ENCODE results near the gene ZNF814. TPM values are rescaled to one million over a fixed set of nuclear protein-coding genes. Genes with fewer than 3 reads are reported as not detected.
A peak's percentile ranks its signal among the peaks of the same experiment; 100 is the strongest.

Gene ZNF814
- total and polyA plus RNA-seq, 4 donors, result 7.2 to 29.4 (median 11.7) TPM

GRCh38 chr19:57803265-57803593 lies 85.6 kb downstream of the ZNF814 start:
- 4 to 11% methylated on average over 6 of the region's 6 CpGs for WGBS, 2 donors
- TF ChIP-seq CTCF (IDR thresholded peaks at IDR 0.05; ENCODE audit: control extremely low read depth, extremely low read depth), result no peak
- Histone ChIP-seq H3K4me3 (no peak overlapping the region), H3K9ac (ENCODE audit: insufficient read depth in 1 of 2, low read length in 2 of 2) (peak overlapping the region; percentile 59 to 83), H3K9me3 (ENCODE audit: control insufficient read depth in 4 of 4, insufficient read depth in 3 of 4, low read length in 3 of 4) (peaks cover 0 to 4% (median 0%) of the 10 kb centered on the region in 4 donors), H3K27me3 (ENCODE audit: control insufficient read depth in 3 of 3, insufficient read depth in 3 of 3, low read length in 2 of 3) (no peaks in the 10 kb centered on the region), H3K27ac (ENCODE audit: low read depth in 1 of 2, low read length in 1 of 2) (peak overlapping the region in 1 of 2 donors; percentile 89), H3K36me3 (ENCODE audit: control insufficient read depth in 4 of 4, insufficient read depth in 4 of 4, low read length in 4 of 4) (peaks cover 0 to 9% (median 3%) of the 10 kb centered on the region in 4 donors), H3K4me1 (ENCODE audit: control insufficient read depth in 5 of 5, insufficient read depth in 5 of 5, low read length in 5 of 5) (peaks cover 0 to 19% (median 4%) of the 10 kb centered on the region in 5 donors)
- peak in 1 of 3 donors; percentile 76 for DNase-seq
- no peak for ATAC-seq (ENCODE audit: insufficient read depth, low FRiP score)

DNA sequence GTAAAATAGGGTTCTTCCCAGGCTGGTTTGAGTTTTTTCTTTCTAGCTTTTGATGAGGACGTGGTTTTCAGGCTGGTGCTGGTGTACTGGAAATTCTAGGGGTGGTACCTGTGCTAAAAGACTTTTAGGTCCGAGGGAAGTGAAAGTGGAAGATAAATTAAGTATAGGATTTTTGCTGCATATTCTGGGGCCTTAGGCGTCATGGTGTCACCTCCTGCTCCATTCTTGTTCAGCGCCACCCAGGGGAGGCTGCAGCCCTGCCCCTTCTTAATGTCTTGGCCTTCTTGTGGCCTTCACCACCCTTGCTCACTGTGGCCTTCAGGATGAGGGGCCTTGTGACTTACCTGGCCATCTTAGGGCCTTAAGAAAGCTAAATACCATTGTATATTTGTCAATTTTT lies 86.6 kb downstream of the ZNF814 start:
- Histone ChIP-seq H3K4me3 (no peak overlapping the region), H3K27me3 (ENCODE audit: control insufficient read depth in 3 of 3, insufficient read depth in 3 of 3, low read length in 2 of 3) (no peaks in the 10 kb centered on the region), H3K36me3 (ENCODE audit: control insufficient read depth in 4 of 4, insufficient read depth in 4 of 4, low read length in 4 of 4) (peaks cover 0 to 5% (median 1%) of the 10 kb centered on the region in 4 donors), H3K4me1 (ENCODE audit: control insufficient read depth in 5 of 5, insufficient read depth in 5 of 5, low read length in 5 of 5) (peaks cover 0 to 19% (median 4%) of the 10 kb centered on the region in 5 donors), H3K9ac (ENCODE audit: insufficient read depth in 1 of 2, low read length in 2 of 2) (no peak overlapping the region), H3K27ac (ENCODE audit: low read depth in 1 of 2, low read length in 1 of 2) (no peak overlapping the region), H3K9me3 (ENCODE audit: control insufficient read depth in 4 of 4, insufficient read depth in 3 of 4, low read length in 3 of 4) (peaks cover 0 to 4% (median 0%) of the 10 kb centered on the region in 4 donors)
- ATAC-seq (ENCODE audit: insufficient read depth, low FRiP score) (no peak), DNase-seq (no peak)
- TF ChIP-seq CTCF (IDR thresholded peaks at IDR 0.05; ENCODE audit: control extremely low read depth, extremely low read depth), result no peak
- 88 to 90% methylated on average over 4 of the region's 4 CpGs for WGBS, 2 donors

GRCh38 chr19:57800696-57801095 lies 88.1 kb downstream of the ZNF814 start:
- DNase-seq (no peak), ATAC-seq (ENCODE audit: insufficient read depth, low FRiP score) (no peak)
- Histone ChIP-seq H3K4me1 (ENCODE audit: control insufficient read depth in 5 of 5, insufficient read depth in 5 of 5, low read length in 5 of 5) (peaks cover 0 to 19% (median 3%) of the 10 kb centered on the region in 5 donors), H3K9ac (ENCODE audit: insufficient read depth in 1 of 2, low read length in 2 of 2) (no peak overlapping the region), H3K36me3 (ENCODE audit: control insufficient read depth in 4 of 4, insufficient read depth in 4 of 4, low read length in 4 of 4) (peaks cover 0 to 10% (median 6%) of the 10 kb centered on the region in 4 donors), H3K9me3 (ENCODE audit: control insufficient read depth in 4 of 4, insufficient read depth in 3 of 4, low read length in 3 of 4) (peaks cover 0 to 4% (median 0%) of the 10 kb centered on the region in 4 donors), H3K27me3 (ENCODE audit: control insufficient read depth in 3 of 3, insufficient read depth in 3 of 3, low read length in 2 of 3) (no peaks in the 10 kb centered on the region), H3K27ac (ENCODE audit: low read depth in 1 of 2, low read length in 1 of 2) (no peak overlapping the region), H3K4me3 (no peak overlapping the region)
- TF ChIP-seq CTCF (IDR thresholded peaks at IDR 0.05; ENCODE audit: control extremely low read depth, extremely low read depth), result no peak
- 78 to 86% methylated on average over 5 of the region's 5 CpGs for WGBS, 2 donors

Other genes starting within 250 kb of the ZNF814 start
- under 1 TPM in 1 of 2 donors, not detected in 1; 0.21 TPM for gene ZSCAN4, start 220.1 kb downstream of the ZNF814 start, total RNA-seq
- under 1 TPM; 0.07 to 0.14 TPM for gene ZSCAN4, start 220.1 kb downstream of the ZNF814 start, polyA plus RNA-seq
- 10 to 100 TPM in 1 of 2 donors, 1 to 10 TPM in 1; 8.7 to 12.0 TPM for gene ZNF551, start 207.1 kb downstream of the ZNF814 start, total RNA-seq
- 1 to 10 TPM; 1.5 to 3.1 TPM for gene ZNF551, start 207.1 kb downstream of the ZNF814 start, polyA plus RNA-seq
- 10 to 100 TPM in 1 of 2 donors, 1 to 10 TPM in 1; 3.7 to 34.6 TPM for gene ZNF154, start 179.8 kb downstream of the ZNF814 start, total RNA-seq
- gene ZNF154, start 179.8 kb downstream of the ZNF814 start, polyA plus RNA-seq, result 1 to 10 TPM; 1.2 to 1.9 TPM
- 10 to 100 TPM in 1 of 2 donors, 1 to 10 TPM in 1; 9.7 to 17.1 TPM for gene ZNF671, start 161.4 kb downstream of the ZNF814 start, total RNA-seq
- 1 to 10 TPM; 2.4 to 4.8 TPM for gene ZNF671, start 161.4 kb downstream of the ZNF814 start, polyA plus RNA-seq
- 10 to 100 TPM; 13.9 to 33.8 TPM for gene ZNF776, start 142.2 kb downstream of the ZNF814 start, total RNA-seq
- 1 to 10 TPM; 2.9 to 5.6 TPM for gene ZNF776, start 142.2 kb downstream of the ZNF814 start, polyA plus RNA-seq
- gene ZNF586, start 119.4 kb downstream of the ZNF814 start, total RNA-seq, result 10 to 100 TPM; 14.8 to 48.1 TPM
- gene ZNF586, start 119.4 kb downstream of the ZNF814 start, polyA plus RNA-seq, result 1 to 10 TPM; 4.8 to 7.4 TPM
- 10 to 100 TPM; 15.1 to 44.1 TPM for gene ZNF552, start 74.1 kb downstream of the ZNF814 start, total RNA-seq
- 1 to 10 TPM; 5.9 to 7.2 TPM for gene ZNF552, start 74.1 kb downstream of the ZNF814 start, polyA plus RNA-seq
- 10 to 100 TPM; 15.5 to 31.7 TPM for gene ZNF587B, start 58.7 kb downstream of the ZNF814 start, total RNA-seq
- gene ZNF587B, start 58.7 kb downstream of the ZNF814 start, polyA plus RNA-seq, result 1 to 10 TPM; 4.0 to 7.3 TPM
- gene ZNF587, start 39.2 kb downstream of the ZNF814 start, total RNA-seq, result 10 to 100 TPM; 20.0 to 44.4 TPM
- gene ZNF587, start 39.2 kb downstream of the ZNF814 start, polyA plus RNA-seq, result 10 to 100 TPM in 1 of 2 donors, 1 to 10 TPM in 1; 6.7 to 11.6 TPM
- gene ZNF417, start 27.6 kb upstream of the ZNF814 start, total RNA-seq, result 10 to 100 TPM; 16.6 to 39.0 TPM
- 1 to 10 TPM; 3.3 to 3.9 TPM for gene ZNF417, start 27.6 kb upstream of the ZNF814 start, polyA plus RNA-seq
- gene ZNF418, start 46.4 kb upstream of the ZNF814 start, total RNA-seq, result 10 to 100 TPM in 1 of 2 donors, 1 to 10 TPM in 1; 7.0 to 20.8 TPM
- 1 to 10 TPM; 1.9 to 2.5 TPM for gene ZNF418, start 46.4 kb upstream of the ZNF814 start, polyA plus RNA-seq
- 1 to 10 TPM; 4.9 to 8.1 TPM for gene ZNF256, start 58.7 kb upstream of the ZNF814 start, total RNA-seq
- gene ZNF256, start 58.7 kb upstream of the ZNF814 start, polyA plus RNA-seq, result 1 to 10 TPM; 2.5 to 2.7 TPM
- 1 to 10 TPM; 1.2 to 1.3 TPM for gene C19orf18, start 85.5 kb upstream of the ZNF814 start, total RNA-seq
- gene C19orf18, start 85.5 kb upstream of the ZNF814 start, polyA plus RNA-seq, result 1 to 10 TPM in 1 of 2 donors, under 1 TPM in 1; 0.24 to 2.0 TPM
- gene ZNF606, start 113.8 kb upstream of the ZNF814 start, total RNA-seq, result 10 to 100 TPM; 16.9 to 37.9 TPM
- 1 to 10 TPM; 6.0 to 6.5 TPM for gene ZNF606, start 113.8 kb upstream of the ZNF814 start, polyA plus RNA-seq
- 1 to 10 TPM; 1.1 to 1.7 TPM for gene ZSCAN1, start 145.0 kb upstream of the ZNF814 start, total RNA-seq
- under 1 TPM; 0.30 to 0.63 TPM for gene ZSCAN1, start 145.0 kb upstream of the ZNF814 start, polyA plus RNA-seq
- gene ZNF135, start 170.2 kb upstream of the ZNF814 start, total RNA-seq, result 10 to 100 TPM in 1 of 2 donors, 1 to 10 TPM in 1; 4.6 to 13.5 TPM
- gene ZNF135, start 170.2 kb upstream of the ZNF814 start, polyA plus RNA-seq, result 1 to 10 TPM; 2.2 to 2.4 TPM
- gene ZSCAN18, start 209.2 kb upstream of the ZNF814 start, total RNA-seq, result 100 to 1,000 TPM in 1 of 2 donors, 10 to 100 TPM in 1; 68.7 to 123 TPM
- 10 to 100 TPM; 22.1 to 37.4 TPM for gene ZSCAN18, start 209.2 kb upstream of the ZNF814 start, polyA plus RNA-seq